Measurements from ENCODE around the gene CCDC50. TPM values are rescaled to one million over a fixed set of nuclear protein-coding genes. Genes with fewer than 3 reads are reported as not detected.

Gene CCDC50
- polyA plus RNA-seq, 5 donors = 45.3 to 83.8 (median 66.8) TPM

GRCh38 chr3:191376516-191377141 lies 47.4 kb downstream of the CCDC50 start:
- no peak for DNase-seq

GRCh38 chr3:191378142-191378812 lies 49.1 kb downstream of the CCDC50 start:
- DNase-seq = no peak

- DNase-seq = no peak
Measured at GRCh38 chr3:191379446-191379845, 50.3 kb downstream of the CCDC50 start.

GRCh38 chr3:191380001-191380400 lies 50.8 kb downstream of the CCDC50 start:
- no peak for DNase-seq

GRCh38 chr3:191381303-191381702 lies 52.1 kb downstream of the CCDC50 start:
- no peak for DNase-seq

GRCh38 chr3:191382661-191383060 lies 53.5 kb downstream of the CCDC50 start:
- no peak for DNase-seq

- peak; percentile 48 to 71 for DNase-seq
Measured at GRCh38 chr3:191383124-191383523, 53.9 kb downstream of the CCDC50 start.

GRCh38 chr3:191385101-191385500 lies 55.9 kb downstream of the CCDC50 start:
- no peak for DNase-seq

GRCh38 chr3:191387441-191388077 lies 58.4 kb downstream of the CCDC50 start:
- DNase-seq = no peak

- DNase-seq = no peak
Measured at GRCh38 chr3:191388823-191389222, 59.6 kb downstream of the CCDC50 start.

- DNase-seq = no peak
Measured at GRCh38 chr3:191390580-191390979, 61.4 kb downstream of the CCDC50 start.

- no peak for DNase-seq
Measured at GRCh38 chr3:191391861-191392808, 62.9 kb downstream of the CCDC50 start.

GRCh38 chr3:191393146-191393545 lies 64.0 kb downstream of the CCDC50 start:
- no peak for DNase-seq

GRCh38 chr3:191397771-191398170 lies 68.6 kb downstream of the CCDC50 start:
- DNase-seq = no peak

- no peak for DNase-seq
Measured at GRCh38 chr3:191398607-191399006, 69.4 kb downstream of the CCDC50 start.

- no peak for DNase-seq
Measured at GRCh38 chr3:191399918-191400317, 70.7 kb downstream of the CCDC50 start.

- DNase-seq = no peak
Measured at GRCh38 chr3:191401775-191402357, 72.7 kb downstream of the CCDC50 start.

GRCh38 chr3:191409791-191410359 lies 80.7 kb downstream of the CCDC50 start:
- no peak for DNase-seq

- DNase-seq = no peak
Measured at GRCh38 chr3:191412759-191413158, 83.6 kb downstream of the CCDC50 start.

GRCh38 chr3:191414286-191414685 lies 85.1 kb downstream of the CCDC50 start:
- no peak for DNase-seq

GRCh38 chr3:191414732-191415131 lies 85.5 kb downstream of the CCDC50 start:
- no peak for DNase-seq
